Central memory CD8-positive, alpha-beta T cell (primary cell): Measurements from ENCODE around the gene ROBO4.

Source experiments
- ATAC-seq: fragments of 150-1000 bp; cut with Tn5 transposase; replicated peaks from 2 replicates; pipeline ENCODE4 v1.10.0; 2022; ENCODE audit warnings: mild to moderate bottlenecking, moderate FRiP score, moderate number of reproducible peaks; ENCODE audit not compliant: poor library complexity, severe bottlenecking; ENCODE audit errors: extremely low read depth
- DNase-seq, 2 donors: peaks; one replicate each; pipeline ENCODE4 v3.0.0; 2021; ENCODE audit warnings: low spot score in 2 of 2
- H3K27ac Mint-ChIP-seq: one replicate; pipeline ENCODE4 v1.8.0; 2022; ENCODE audit warnings: low read depth, mild to moderate bottlenecking, moderate library complexity, mixed read lengths
- H3K27me3 Mint-ChIP-seq: one replicate; pipeline ENCODE4 v1.8.0; 2022; ENCODE audit warnings: mixed read lengths
- H3K36me3 Mint-ChIP-seq: one replicate; pipeline ENCODE4 v1.8.0; 2022; ENCODE audit warnings: mild to moderate bottlenecking, moderate library complexity, mixed read lengths; ENCODE audit not compliant: insufficient read depth
- H3K4me1 Mint-ChIP-seq: one replicate; pipeline ENCODE4 v1.8.0; 2022; ENCODE audit warnings: mixed read lengths
- H3K4me3 Mint-ChIP-seq: one replicate; pipeline ENCODE4 v1.8.0; 2022; ENCODE audit warnings: mild to moderate bottlenecking, moderate library complexity, mixed read lengths
- H3K9me3 Mint-ChIP-seq: one replicate; pipeline ENCODE4 v1.8.0; 2022; ENCODE audit warnings: mixed read lengths

ROBO4 gene

GRCh38 chr11:124892146-124892545 is 5.5 kb downstream of the ROBO4 start:
- Mint-ChIP-seq H3K36me3 (no peaks in the 10 kb centered on the region), H3K27me3 (peaks cover 26% of the 10 kb centered on the region), H3K4me1 (no peaks in the 10 kb centered on the region), H3K27ac (no peak overlapping the region), H3K4me3 (no peak overlapping the region), H3K9me3 (no peaks in the 10 kb centered on the region)
- ATAC-seq (no peak), DNase-seq (no peak)

- ATAC-seq, result no peak
- Mint-ChIP-seq H3K4me1 (no peaks in the 10 kb centered on the region), H3K4me3 (no peak overlapping the region), H3K27ac (no peak overlapping the region), H3K27me3 (peaks cover 33% of the 10 kb centered on the region), H3K9me3 (no peaks in the 10 kb centered on the region), H3K36me3 (no peaks in the 10 kb centered on the region)
- no peak for DNase-seq
Measured at GRCh38 chr11:124891373-124891861, 6.2 kb downstream of the ROBO4 start.

- H3K27me3 Mint-ChIP-seq, result peaks cover 39% of the 10 kb centered on the region
- no peak overlapping the region for H3K27ac Mint-ChIP-seq
- DNase-seq (no peak), ATAC-seq (no peak)
- H3K4me1 Mint-ChIP-seq, result no peaks in the 10 kb centered on the region
- no peaks in the 10 kb centered on the region for H3K36me3 Mint-ChIP-seq
- H3K9me3 Mint-ChIP-seq, result no peaks in the 10 kb centered on the region
- no peak overlapping the region for H3K4me3 Mint-ChIP-seq
Measured at GRCh38 chr11:124890683-124891372, 6.8 kb downstream of the ROBO4 start.

GRCh38 chr11:124890151-124890550 is 7.5 kb downstream of the ROBO4 start:
- H3K27me3 Mint-ChIP-seq, result peaks cover 46% of the 10 kb centered on the region
- no peaks in the 10 kb centered on the region for H3K9me3 Mint-ChIP-seq
- no peak overlapping the region for H3K4me3 Mint-ChIP-seq
- ATAC-seq (no peak), DNase-seq (no peak)
- no peaks in the 10 kb centered on the region for H3K4me1 Mint-ChIP-seq
- H3K36me3 Mint-ChIP-seq, result peaks cover 3% of the 10 kb centered on the region
- no peak overlapping the region for H3K27ac Mint-ChIP-seq

- no peak for ATAC-seq
- Mint-ChIP-seq H3K4me3 (no peak overlapping the region), H3K27ac (no peak overlapping the region), H3K4me1 (no peaks in the 10 kb centered on the region), H3K9me3 (no peaks in the 10 kb centered on the region), H3K27me3 (peaks cover 53% of the 10 kb centered on the region), H3K36me3 (peaks cover 3% of the 10 kb centered on the region)
- no peak for DNase-seq
Measured at GRCh38 chr11:124889191-124890091, 8.2 kb downstream of the ROBO4 start.

GRCh38 chr11:124887667-124888013 is 10.0 kb downstream of the ROBO4 start:
- DNase-seq (no peak), ATAC-seq (no peak)
- Mint-ChIP-seq H3K4me3 (no peak overlapping the region), H3K27me3 (peaks cover 49% of the 10 kb centered on the region), H3K9me3 (no peaks in the 10 kb centered on the region), H3K4me1 (no peaks in the 10 kb centered on the region), H3K27ac (no peak overlapping the region), H3K36me3 (peaks cover 3% of the 10 kb centered on the region)

- Mint-ChIP-seq H3K27me3 (peaks cover 46% of the 10 kb centered on the region), H3K36me3 (peaks cover 3% of the 10 kb centered on the region), H3K4me1 (no peaks in the 10 kb centered on the region), H3K4me3 (no peak overlapping the region), H3K27ac (no peak overlapping the region), H3K9me3 (no peaks in the 10 kb centered on the region)
- DNase-seq (no peak), ATAC-seq (no peak)
Measured at GRCh38 chr11:124886978-124887666, 10.5 kb downstream of the ROBO4 start.

- Mint-ChIP-seq H3K4me3 (no peak overlapping the region), H3K36me3 (peaks cover 3% of the 10 kb centered on the region), H3K4me1 (no peaks in the 10 kb centered on the region), H3K27me3 (peaks cover 46% of the 10 kb centered on the region), H3K9me3 (no peaks in the 10 kb centered on the region), H3K27ac (no peak overlapping the region)
- DNase-seq, result no peak
- ATAC-seq, result no peak
Measured at GRCh38 chr11:124886476-124886875, 11.2 kb downstream of the ROBO4 start.

- DNase-seq (no peak), ATAC-seq (no peak)
- H3K9me3 Mint-ChIP-seq, result no peaks in the 10 kb centered on the region
- H3K4me3 Mint-ChIP-seq, result no peak overlapping the region
- H3K27ac Mint-ChIP-seq, result no peak overlapping the region
- peaks cover 8% of the 10 kb centered on the region for H3K4me1 Mint-ChIP-seq
- H3K27me3 Mint-ChIP-seq, result peaks cover 46% of the 10 kb centered on the region
- H3K36me3 Mint-ChIP-seq, result peaks cover 3% of the 10 kb centered on the region
Measured at GRCh38 chr11:124884869-124885479, 12.7 kb downstream of the ROBO4 start.

GRCh38 chr11:124884340-124884739 is 13.3 kb downstream of the ROBO4 start:
- peaks cover 3% of the 10 kb centered on the region for H3K36me3 Mint-ChIP-seq
- ATAC-seq, result no peak
- peaks cover 8% of the 10 kb centered on the region for H3K4me1 Mint-ChIP-seq
- no peak for DNase-seq
- no peak overlapping the region for H3K4me3 Mint-ChIP-seq
- no peaks in the 10 kb centered on the region for H3K9me3 Mint-ChIP-seq
- H3K27me3 Mint-ChIP-seq, result peaks cover 46% of the 10 kb centered on the region
- H3K27ac Mint-ChIP-seq, result no peak overlapping the region

GRCh38 chr11:124882339-124883071 is 15.2 kb downstream of the ROBO4 start:
- peaks cover 3% of the 10 kb centered on the region for H3K36me3 Mint-ChIP-seq
- ATAC-seq (no peak), DNase-seq (no peak)
- H3K9me3 Mint-ChIP-seq, result no peaks in the 10 kb centered on the region
- peaks cover 35% of the 10 kb centered on the region for H3K27me3 Mint-ChIP-seq
- no peak overlapping the region for H3K27ac Mint-ChIP-seq
- peaks cover 16% of the 10 kb centered on the region for H3K4me1 Mint-ChIP-seq
- H3K4me3 Mint-ChIP-seq, result no peak overlapping the region

GRCh38 chr11:124880958-124881357 is 16.7 kb downstream of the ROBO4 start:
- no peak overlapping the region for H3K4me3 Mint-ChIP-seq
- H3K27me3 Mint-ChIP-seq, result peaks cover 20% of the 10 kb centered on the region
- no peak overlapping the region for H3K27ac Mint-ChIP-seq
- DNase-seq (no peak), ATAC-seq (no peak)
- peaks cover 27% of the 10 kb centered on the region for H3K4me1 Mint-ChIP-seq
- H3K9me3 Mint-ChIP-seq, result no peaks in the 10 kb centered on the region
- peaks cover 7% of the 10 kb centered on the region for H3K36me3 Mint-ChIP-seq
